ENCODE data around the gene POLL. TPM values are rescaled to one million over a fixed set of nuclear protein-coding genes. Genes with fewer than 3 reads are reported as not detected.

POLL gene
- total and polyA plus RNA-seq, 10 of the 15 experiments (the other 5 are each of a cell fraction or from before 2014, with no cell fraction given), result 1.5 to 25.4 (median 13.8) TPM

DNA sequence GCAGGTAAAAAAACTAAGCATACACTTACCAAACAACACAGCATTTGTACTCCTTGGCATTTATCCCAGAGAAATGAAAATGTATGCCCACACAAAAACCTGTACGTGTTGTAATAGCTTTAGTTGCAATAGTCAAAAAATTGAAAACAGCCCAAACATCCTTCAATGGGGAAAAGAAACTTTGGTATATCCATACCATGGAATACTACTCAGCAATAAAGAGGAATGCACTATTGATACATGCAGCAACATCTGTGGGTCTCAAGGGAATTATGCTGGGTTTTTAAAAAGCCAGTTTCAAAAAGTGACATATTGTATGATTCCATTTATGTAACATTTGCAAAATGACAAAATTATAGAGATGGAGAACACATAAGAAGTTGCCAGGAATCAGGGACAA is 35.5 kb upstream of the POLL start (continued):
- no peak for TF ChIP-seq ELK1 (IDR thresholded peaks at IDR 0.05; ENCODE audit: low read depth, low read length)
- no peak for TF ChIP-seq CBX3 (IDR thresholded peaks at IDR 0.05; ENCODE audit: borderline replicate concordance, low read depth)
- no peak for TF ChIP-seq SUZ12 (IDR thresholded peaks at IDR 0.05; ENCODE audit: unreplicated experiment)
- TF ChIP-seq NFXL1 (IDR thresholded peaks at IDR 0.05; ENCODE audit: borderline replicate concordance), result no peak

DNA sequence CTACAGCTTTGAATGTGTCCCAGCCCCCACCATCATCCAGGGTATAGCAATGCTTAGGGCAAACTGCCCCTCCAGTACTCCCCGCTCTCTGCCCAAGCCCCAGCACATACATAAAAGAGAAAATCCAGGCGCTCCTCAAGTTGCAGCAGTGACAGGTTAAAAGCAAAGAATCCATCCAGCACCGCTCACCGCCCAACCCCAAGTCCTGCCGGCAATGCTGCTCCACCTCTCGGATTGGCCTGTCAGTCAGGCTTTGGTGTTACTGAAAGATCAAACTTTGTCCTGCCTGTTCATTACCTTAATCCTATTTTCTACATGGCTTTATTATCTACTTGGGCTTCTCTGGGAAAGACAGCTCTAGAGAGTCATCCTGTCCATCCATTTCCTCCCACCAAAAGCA is 31.9 kb upstream of the POLL start:
- ATAC-seq, result no peak
- H3K4me2 ChIP-seq (ENCODE audit: control insufficient read depth, insufficient read depth), result no peak overlapping the region
- no peak overlapping the region for H3K9ac ChIP-seq (ENCODE audit: control insufficient read depth, insufficient read depth, low read length)
- CTCF ChIA-PET, result interaction anchor here (1.2 kb wide), 1 partner anchor 51 kb away, joined by 4 read pairs; no protein-coding TSS in a partner anchor
- H3K27ac ChIP-seq (ENCODE audit: control insufficient read depth, insufficient read depth), result no peak overlapping the region
- intact Hi-C loops (cut with micrococcal nuclease; ENCODE audit: unreplicated experiment), result no loop called here
- H3K27me3 ChIP-seq (replicated peaks in 1 of 2; ENCODE audit: control insufficient read depth in 2 of 2, insufficient read depth in 2 of 2, low read length in 1 of 2), result no peaks in the 10 kb centered on the region
- no peak overlapping the region for H2AFZ ChIP-seq (ENCODE audit: control insufficient read depth, low read depth, low read length)
- no peak for FAIRE-seq
- no peaks in the 10 kb centered on the region for H3K9me3 ChIP-seq (replicated peaks; ENCODE audit: control insufficient read depth, insufficient read depth, low read length)
- POLR2A ChIA-PET, result no interaction called here
- SMC1A ChIA-PET (ENCODE audit: uncharacterized antibody, unreplicated experiment), result no interaction called here
- no peaks in the 10 kb centered on the region for H4K20me1 ChIP-seq (ENCODE audit: control insufficient read depth, insufficient read depth)
- no peak for DNase-seq (ENCODE audit: low read depth, low spot score)
- H3K36me3 ChIP-seq (ENCODE audit: control insufficient read depth in 2 of 2, insufficient read depth in 2 of 2, low read length in 1 of 2), result peaks cover 2 to 9% of the 10 kb centered on the region in 2 experiments; a peak in 3 of 4 replicates
- peaks cover 19% of the 10 kb centered on the region for H3K4me1 ChIP-seq (ENCODE audit: control insufficient read depth, insufficient read depth, low read length)
- no peaks in the 10 kb centered on the region for H3K79me2 ChIP-seq (ENCODE audit: control insufficient read depth, insufficient read depth, low read length)
- no TSS peak for BruUV-seq (replicated peaks)
- WGBS (ENCODE audit: insufficient coverage, insufficient replicate concordance, low lambda C conversion rate, missing lambda C conversion rate), result 97% methylated on average over 6 of the region's 6 CpGs
- in situ Hi-C loops (cut with MboI), result no loop called here
- no peak overlapping the region for H3K4me3 ChIP-seq
- RAD21 ChIA-PET (ENCODE audit: unreplicated experiment), result no interaction called here
- TF ChIP-seq YBX1 (IDR thresholded peaks at IDR 0.05) (no peak), ZZZ3 (IDR thresholded peaks at IDR 0.05; ENCODE audit: control insufficient read depth, insufficient read length, low read depth) (no peak), ZBTB4 (CRISPR knock-in tag; IDR thresholded peaks at IDR 0.05) (no peak), NR2C2 (IDR thresholded peaks at IDR 0.05; ENCODE audit: borderline replicate concordance, control insufficient read depth, insufficient read length, low read depth) (no peak), HDAC2 (IDR thresholded peaks at IDR 0.05) (no peak), POLR2A (IDR thresholded peaks at IDR 0.05; ENCODE audit: low read depth, low read length) (no peak), FOS (IDR thresholded peaks at IDR 0.05; ENCODE audit: borderline replicate concordance, extremely low read depth, insufficient read length) (no peak), MYB (IDR thresholded peaks at IDR 0.05; ENCODE audit: borderline replicate concordance, low read depth, low read length) (no peak)
- TF ChIP-seq, protein P1, sequence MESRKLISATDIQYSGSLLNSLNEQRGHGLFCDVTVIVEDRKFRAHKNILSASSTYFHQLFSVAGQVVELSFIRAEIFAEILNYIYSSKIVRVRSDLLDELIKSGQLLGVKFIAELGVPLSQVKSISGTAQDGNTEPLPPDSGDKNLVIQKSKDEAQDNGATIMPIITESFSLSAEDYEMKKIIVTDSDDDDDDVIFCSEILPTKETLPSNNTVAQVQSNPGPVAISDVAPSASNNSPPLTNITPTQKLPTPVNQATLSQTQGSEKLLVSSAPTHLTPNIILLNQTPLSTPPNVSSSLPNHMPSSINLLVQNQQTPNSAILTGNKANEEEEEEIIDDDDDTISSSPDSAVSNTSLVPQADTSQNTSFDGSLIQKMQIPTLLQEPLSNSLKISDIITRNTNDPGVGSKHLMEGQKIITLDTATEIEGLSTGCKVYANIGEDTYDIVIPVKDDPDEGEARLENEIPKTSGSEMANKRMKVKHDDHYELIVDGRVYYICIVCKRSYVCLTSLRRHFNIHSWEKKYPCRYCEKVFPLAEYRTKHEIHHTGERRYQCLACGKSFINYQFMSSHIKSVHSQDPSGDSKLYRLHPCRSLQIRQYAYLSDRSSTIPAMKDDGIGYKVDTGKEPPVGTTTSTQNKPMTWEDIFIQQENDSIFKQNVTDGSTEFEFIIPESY (IDR thresholded peaks at IDR 0.05), result no peak
- TF ChIP-seq, protein P2, sequence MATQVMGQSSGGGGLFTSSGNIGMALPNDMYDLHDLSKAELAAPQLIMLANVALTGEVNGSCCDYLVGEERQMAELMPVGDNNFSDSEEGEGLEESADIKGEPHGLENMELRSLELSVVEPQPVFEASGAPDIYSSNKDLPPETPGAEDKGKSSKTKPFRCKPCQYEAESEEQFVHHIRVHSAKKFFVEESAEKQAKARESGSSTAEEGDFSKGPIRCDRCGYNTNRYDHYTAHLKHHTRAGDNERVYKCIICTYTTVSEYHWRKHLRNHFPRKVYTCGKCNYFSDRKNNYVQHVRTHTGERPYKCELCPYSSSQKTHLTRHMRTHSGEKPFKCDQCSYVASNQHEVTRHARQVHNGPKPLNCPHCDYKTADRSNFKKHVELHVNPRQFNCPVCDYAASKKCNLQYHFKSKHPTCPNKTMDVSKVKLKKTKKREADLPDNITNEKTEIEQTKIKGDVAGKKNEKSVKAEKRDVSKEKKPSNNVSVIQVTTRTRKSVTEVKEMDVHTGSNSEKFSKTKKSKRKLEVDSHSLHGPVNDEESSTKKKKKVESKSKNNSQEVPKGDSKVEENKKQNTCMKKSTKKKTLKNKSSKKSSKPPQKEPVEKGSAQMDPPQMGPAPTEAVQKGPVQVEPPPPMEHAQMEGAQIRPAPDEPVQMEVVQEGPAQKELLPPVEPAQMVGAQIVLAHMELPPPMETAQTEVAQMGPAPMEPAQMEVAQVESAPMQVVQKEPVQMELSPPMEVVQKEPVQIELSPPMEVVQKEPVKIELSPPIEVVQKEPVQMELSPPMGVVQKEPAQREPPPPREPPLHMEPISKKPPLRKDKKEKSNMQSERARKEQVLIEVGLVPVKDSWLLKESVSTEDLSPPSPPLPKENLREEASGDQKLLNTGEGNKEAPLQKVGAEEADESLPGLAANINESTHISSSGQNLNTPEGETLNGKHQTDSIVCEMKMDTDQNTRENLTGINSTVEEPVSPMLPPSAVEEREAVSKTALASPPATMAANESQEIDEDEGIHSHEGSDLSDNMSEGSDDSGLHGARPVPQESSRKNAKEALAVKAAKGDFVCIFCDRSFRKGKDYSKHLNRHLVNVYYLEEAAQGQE (IDR thresholded peaks at IDR 0.05; ENCODE audit: low read depth, low read length), result no peak

Measured in GM12878 (cell line).